Right hindlimb (tissue), 1 donor: ENCODE data around the gene TGFBR3L.
"Not testable (repeated sequence)": the region's sequence is repeated elsewhere in the genome, so short reads cannot be mapped to it uniquely, and the experiment has no call there.

Experiments
- DNase-seq: peaks from one replicate; pipeline ENCODE4 v3.0.0-alpha.2; 2018

The TGFBR3L gene

GRCh38 chr19:7879836-7880235 is 34.8 kb upstream of the TGFBR3L start:
- no peak for DNase-seq

GRCh38 chr19:7881910-7882309 is 32.7 kb upstream of the TGFBR3L start:
- no peak for DNase-seq

- DNase-seq = no peak
These were observed 31.5 kb upstream of the TGFBR3L start for GRCh38 chr19:7883105-7883504.

GRCh38 chr19:7883796-7884570 is 30.6 kb upstream of the TGFBR3L start:
- no peak for DNase-seq

GRCh38 chr19:7885818-7886217 is 28.8 kb upstream of the TGFBR3L start:
- no peak for DNase-seq

GRCh38 chr19:7887408-7888144 is 27.1 kb upstream of the TGFBR3L start:
- no peak for DNase-seq

- no peak for DNase-seq
These were observed 26.3 kb upstream of the TGFBR3L start, which contains the start of gene LRRC8E for GRCh38 chr19:7888145-7888825. Gene LRRC8E, plus strand, starts transcription at chr19:7888510. Its CDS starts 7,094 bp downstream, at chr19:7895604.

GRCh38 chr19:7888826-7889217 is 25.8 kb upstream of the TGFBR3L start:
- no peak for DNase-seq

- not testable (repeated sequence) for DNase-seq
These were observed 21.1 kb upstream of the TGFBR3L start for GRCh38 chr19:7893362-7894101.

- DNase-seq = no peak
These were observed 19.9 kb upstream of the TGFBR3L start for GRCh38 chr19:7894612-7895309.

- DNase-seq = no peak
These were observed 19.1 kb upstream of the TGFBR3L start for GRCh38 chr19:7895565-7895964.

GRCh38 chr19:7897292-7897691 is 17.3 kb upstream of the TGFBR3L start:
- DNase-seq = no peak

GRCh38 chr19:7898967-7899366 is 15.7 kb upstream of the TGFBR3L start:
- DNase-seq = no peak

GRCh38 chr19:7899751-7900378 is 14.8 kb upstream of the TGFBR3L start:
- DNase-seq = no peak

- no peak for DNase-seq
These were observed 14.2 kb upstream of the TGFBR3L start for GRCh38 chr19:7900401-7900870.

- DNase-seq = no peak
These were observed 13.7 kb upstream of the TGFBR3L start for GRCh38 chr19:7900931-7901330.

- DNase-seq = no peak
These were observed 13.3 kb upstream of the TGFBR3L start for GRCh38 chr19:7901337-7901736.

- no peak for DNase-seq
These were observed 11.8 kb upstream of the TGFBR3L start for GRCh38 chr19:7902796-7903243.

- peak; percentile 100 for DNase-seq
These were observed 11.2 kb upstream of the TGFBR3L start, which contains the start of gene MAP2K7 for GRCh38 chr19:7903244-7904073. Gene MAP2K7, plus strand, starts transcription at chr19:7903877. Its CDS starts 68 bp downstream, at chr19:7903945.
